Stimulated activated CD4-positive, alpha-beta T cell treated with anti-CD3 and anti-CD28 coated beads, TNF-alpha, amount 100 ng/mL, for 1 hour (primary cell): ENCODE results near the gene NFATC2.
"Not testable (repeated sequence)": the region's sequence is repeated elsewhere in the genome, so short reads cannot be mapped to it uniquely, and the experiment has no call there.

Source experiments
- DNase-seq, 3 donors: peaks; one replicate each; pipeline ENCODE4 v3.0.0-alpha.2; 2020; ENCODE audit warnings: low read depth in 3 of 3, low spot score in 1 of 3

NFATC2 gene

DNA sequence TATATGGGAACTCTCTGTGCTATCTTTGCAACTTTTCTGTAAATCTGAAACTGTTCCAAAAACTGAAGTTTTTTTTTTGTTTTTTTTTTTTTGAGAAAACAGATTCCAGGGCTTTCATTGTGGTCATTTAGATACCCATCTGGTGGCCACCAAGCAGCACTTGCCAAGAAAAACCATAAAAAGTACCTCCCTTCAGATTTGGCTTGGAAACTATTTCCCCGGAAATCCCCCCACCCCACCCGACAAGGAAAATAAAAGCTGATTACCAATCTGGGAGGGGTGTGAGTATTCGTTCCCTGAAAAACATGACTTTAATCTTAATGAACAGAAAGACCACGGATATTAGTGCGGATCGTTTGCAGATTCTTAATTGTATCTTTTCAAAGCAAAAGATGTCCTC, 1.9 kb downstream of the NFATC2 start:
- no peak for DNase-seq

GRCh38 chr20:51540074-51540473, 2.4 kb downstream of the NFATC2 start:
- DNase-seq, result not testable (repeated sequence)

DNA sequence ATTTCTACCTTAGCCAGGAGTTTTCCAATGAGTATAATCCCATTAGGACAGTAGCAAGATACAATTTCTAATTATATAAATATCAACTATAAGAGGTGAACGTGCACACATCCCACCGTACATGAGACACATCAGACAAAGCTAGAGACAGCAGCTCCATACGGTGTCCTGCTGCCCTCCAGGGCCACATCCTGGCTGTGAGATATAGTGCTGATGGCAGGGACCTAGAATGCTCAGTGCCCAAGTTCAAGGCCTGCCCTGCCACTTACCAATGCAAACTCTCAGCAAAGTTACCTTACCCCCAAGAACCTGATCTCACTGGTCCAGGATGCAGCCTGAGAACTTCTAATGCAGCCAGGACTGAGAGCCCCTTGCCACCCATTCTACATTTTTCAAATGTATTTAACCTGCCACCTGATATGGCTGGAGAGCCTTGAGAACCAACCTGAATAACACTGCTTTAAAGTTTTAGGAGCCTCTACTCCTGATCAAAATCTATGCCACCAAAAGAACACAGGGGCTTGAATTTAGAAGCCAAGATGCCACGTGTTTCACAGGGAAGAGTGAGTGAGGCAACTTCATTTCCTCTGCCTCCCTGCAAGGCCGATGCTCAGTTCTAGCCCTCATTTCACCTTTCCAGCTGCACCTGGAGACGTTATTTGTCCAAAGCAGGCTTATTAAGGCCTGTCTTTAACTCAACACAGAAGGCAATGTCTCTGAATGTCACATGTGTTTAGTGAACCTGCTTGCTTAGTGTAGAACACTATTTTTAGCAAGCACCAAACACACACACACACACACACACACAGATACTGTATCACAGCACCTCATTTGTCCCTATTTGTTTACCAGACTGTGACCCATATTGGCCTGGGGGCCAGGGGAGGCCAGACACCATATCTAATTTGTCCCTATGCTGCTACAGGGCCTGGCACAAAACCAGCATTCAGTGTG, 6.1 kb downstream of the NFATC2 start:
- no peak for DNase-seq

GRCh38 chr20:51535674-51536073, 6.8 kb downstream of the NFATC2 start:
- no peak for DNase-seq

DNA sequence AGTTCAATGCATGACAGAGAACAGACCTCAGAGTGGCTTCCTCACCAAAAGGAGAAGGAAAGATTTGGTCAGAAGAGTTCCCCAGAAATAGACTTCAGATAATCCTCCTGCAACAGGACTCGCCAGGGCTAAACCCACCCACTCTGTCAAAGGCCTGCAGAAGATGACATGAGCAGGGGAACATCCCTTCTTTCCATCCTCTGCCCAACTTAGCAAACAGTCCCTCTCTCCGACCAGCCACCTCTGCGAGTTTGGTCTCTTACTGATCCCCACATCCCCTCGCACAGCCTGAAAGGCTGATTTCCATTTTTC, 7.5 kb downstream of the NFATC2 start:
- no peak for DNase-seq

DNA sequence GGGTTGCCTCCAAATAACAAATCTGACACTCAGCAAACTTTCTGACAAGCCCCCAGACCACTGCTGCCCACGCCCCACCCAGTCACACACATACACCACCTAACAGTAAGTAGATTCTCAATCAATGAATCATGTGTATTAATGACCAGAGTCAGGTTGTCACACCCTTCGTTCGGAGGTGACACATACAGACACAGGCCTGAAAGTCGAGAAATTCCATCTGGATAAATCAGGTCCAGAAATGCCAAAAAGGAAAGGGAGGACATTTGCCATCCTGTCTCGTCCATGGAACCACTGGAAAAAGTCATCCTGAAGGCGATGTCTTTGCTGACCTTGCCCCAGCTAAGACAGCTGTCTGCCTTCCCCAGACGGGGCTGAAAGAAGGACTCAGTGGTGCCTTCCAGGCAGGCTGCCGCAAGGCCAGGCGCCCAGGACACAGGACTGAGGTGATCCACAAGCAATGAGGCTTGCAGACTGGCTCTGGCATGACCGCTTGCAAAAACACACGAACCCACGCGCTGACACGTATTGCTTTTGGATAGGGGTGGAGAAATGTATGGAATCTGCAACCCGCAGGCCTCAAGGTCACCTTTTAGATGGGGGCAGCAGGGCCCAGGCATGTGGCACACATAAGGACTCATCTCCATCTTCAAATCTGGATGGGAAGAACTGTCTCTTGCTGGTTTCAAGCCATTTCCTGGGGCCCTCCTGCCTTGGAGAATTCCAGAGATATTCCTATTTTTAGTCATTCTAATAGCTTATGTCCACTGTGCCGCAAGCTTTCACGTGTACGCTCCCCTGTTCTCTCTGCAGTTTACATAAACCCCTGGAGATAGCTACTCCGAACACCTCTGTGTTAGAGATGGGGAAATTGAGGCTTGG, 9.0 kb downstream of the NFATC2 start:
- DNase-seq, result no peak

DNA sequence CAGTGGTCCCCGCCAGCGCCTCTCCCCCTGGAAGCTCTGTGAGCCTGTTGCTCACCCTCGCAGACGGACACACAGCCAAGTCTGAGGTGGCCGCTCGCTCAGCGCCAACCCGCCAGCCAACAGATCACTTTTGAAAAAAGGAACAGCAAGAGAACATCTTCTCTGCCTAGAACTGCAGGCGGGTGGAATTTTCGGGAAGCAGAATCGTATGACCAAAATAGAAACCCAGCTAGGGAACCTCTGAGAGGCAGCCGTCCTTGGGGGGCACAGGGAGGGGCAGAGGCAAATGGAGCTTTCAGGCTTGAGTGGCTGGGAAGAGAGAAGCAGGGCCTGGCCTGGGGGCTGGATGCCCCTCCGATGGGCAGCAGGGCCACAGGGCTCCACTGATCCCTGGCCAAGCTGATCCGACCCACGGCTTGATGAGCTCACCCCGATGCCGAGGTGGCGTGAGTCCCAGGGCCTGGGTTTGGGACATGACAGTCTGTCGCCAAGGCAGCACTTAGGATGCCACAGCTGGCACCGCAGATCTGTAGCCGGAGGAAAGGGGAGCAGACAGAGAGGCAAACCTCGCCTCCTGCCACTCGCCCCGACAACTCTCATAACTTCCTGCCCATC, 9.8 kb downstream of the NFATC2 start:
- no peak for DNase-seq

DNA sequence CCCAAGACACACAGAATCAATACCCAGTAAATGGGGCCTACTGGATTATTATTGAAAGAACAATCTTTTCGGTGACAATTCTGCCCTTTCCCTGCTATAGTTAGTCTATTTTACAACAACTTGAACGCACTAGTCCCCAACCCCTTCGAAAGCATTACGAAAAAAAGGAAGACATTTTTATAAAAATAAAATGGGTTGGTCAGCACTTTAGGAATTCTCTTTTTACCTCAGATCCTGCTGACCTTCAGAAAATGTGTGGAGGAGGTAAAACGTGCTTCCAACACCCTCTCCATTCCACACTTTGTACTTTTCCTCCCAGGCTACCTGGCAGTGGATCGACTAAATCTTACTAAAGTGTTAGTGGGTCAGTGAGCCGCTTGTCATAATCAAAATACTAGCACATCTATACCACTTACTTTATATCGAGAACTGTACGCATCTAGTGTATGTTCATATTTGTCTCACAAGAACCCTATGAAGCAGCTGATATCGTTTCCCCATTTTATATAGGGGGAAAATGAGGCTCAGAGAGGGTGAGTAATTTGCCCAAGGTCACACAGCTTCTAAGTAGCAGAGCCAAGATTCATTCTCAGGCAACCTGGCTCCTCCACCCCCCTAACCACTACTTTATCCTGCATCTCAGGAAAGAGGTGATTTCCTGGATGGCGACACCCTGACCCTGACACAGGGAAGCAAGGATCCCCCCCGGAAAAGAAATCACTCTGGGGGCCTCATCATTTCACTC, 10.6 kb downstream of the NFATC2 start:
- DNase-seq, result no peak

- DNase-seq, result peak; percentile 42 to 54 (median 46)
Measured at GRCh38 chr20:51531141-51531710, 11.3 kb downstream of the NFATC2 start.

GRCh38 chr20:51529758-51530157, 12.8 kb downstream of the NFATC2 start:
- DNase-seq, result peak in 2 of 3 donors; percentile 22 to 63

DNA sequence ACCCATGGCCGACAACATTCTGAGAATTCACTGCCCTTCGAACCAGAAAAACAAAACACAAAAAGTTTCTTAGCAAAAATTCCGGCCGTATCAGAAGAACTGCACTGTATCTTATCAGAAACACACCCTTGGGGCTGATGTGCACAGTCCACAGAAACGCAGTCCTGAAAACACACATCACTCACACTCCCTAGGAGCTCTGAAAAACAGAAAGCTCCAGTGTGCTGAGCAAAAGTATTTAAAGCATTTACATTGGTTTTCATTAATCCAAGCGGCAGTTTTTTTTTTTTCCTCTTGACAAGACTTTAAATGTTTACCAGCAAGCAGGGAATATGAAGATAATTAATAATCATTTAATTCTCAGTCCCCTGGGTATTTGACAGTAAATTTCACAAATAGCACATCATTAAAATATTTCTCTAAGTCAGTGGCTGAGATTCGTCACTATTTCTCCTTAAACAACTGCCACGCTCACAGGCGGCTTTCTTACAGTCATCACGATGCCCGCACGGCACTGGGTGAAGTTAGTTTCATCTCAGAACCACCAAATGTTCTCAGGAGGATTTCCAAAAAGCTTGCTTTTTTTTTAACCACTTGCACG, 13.3 kb downstream of the NFATC2 start:
- DNase-seq, result peak in 1 of 3 donors; percentile 35

DNA sequence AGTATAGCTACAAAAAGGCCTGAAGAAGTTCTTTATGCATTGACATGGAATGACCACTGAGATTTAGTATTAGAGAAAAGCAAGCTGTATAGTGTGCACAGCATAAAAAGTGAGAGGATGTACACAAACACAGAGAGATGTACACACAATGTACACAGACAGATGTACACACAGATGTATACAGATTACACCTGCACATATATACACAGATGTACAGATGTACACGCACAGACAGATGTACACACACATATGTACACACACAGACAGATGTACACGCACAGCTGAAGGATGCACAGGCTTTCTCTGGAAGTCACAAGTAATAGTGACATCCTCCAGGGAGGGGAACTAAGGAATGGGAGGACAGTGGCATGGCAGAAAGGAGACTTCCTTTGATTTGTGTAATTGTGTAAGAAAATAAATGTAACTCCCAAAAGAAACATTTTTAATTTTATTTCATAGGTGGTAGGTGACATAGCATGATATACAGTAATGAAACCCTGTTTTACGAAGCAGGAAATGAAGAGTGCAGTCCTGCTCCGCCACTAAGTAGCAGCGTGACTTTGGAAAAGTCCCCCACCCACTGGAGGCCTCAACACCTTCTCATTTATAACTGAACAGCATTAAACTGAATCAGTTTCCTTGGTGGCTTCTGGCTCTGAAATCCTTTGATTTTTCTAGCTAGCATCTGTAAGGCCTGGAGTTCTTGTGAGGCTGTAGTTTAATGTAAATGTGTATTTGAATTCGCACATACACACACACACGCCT, 14.1 kb downstream of the NFATC2 start:
- DNase-seq, result peak in 1 of 3 donors; percentile 29

- no peak for DNase-seq
Measured at GRCh38 chr20:51526754-51527153, 15.8 kb downstream of the NFATC2 start.

DNA sequence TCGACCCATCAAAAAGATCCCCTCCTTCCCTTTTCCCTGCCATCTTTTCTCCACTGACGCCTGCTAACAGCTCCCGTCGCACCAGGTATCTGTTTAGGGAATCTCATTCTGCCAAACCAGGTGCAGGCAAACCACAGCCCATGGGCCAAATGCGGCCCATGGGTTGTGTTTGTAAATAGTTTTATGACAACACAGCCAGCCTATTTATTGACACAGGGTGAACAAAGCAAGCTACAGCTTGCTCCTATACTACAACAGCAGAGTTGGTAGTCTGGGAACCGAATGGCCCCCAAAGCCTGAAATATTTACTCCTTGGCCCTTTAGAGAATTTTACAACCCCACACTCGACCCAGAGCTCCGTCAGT, 16.4 kb downstream of the NFATC2 start:
- no peak for DNase-seq

- DNase-seq, result peak in 1 of 3 donors; percentile 42
Measured at GRCh38 chr20:51525241-51526105, 17.0 kb downstream of the NFATC2 start.

- no peak for DNase-seq
Measured at GRCh38 chr20:51523276-51524013, 19.1 kb downstream of the NFATC2 start.

DNA sequence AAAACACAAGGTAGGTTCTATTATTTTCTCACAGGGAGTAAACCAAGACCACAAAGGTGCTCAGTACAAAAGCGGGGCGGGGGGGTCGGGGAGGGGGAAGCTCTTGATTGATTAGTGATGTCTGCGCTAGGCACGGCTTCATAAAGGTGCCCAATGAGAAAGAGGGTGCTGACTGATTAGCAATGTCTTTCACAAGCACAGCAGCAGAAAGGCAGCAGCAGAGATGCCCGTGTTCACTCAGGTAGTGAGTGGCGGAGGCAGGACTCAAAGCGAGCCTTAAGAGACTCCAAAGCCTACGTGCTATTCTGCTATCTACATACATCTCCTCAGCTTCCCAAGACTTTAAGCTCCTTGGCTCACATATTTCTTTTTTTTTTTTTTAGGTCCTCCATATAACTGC, 20.3 kb downstream of the NFATC2 start:
- no peak for DNase-seq

GRCh38 chr20:51517839-51518238, 24.7 kb downstream of the NFATC2 start:
- DNase-seq, result no peak
